ENCODE results near the gene RHOT1. TPM values are rescaled to one million over a fixed set of nuclear protein-coding genes. Genes with fewer than 3 reads are reported as not detected.

The RHOT1 gene
- total RNA-seq, 1 donor from 2014 or later, result 17.2 TPM

DNA sequence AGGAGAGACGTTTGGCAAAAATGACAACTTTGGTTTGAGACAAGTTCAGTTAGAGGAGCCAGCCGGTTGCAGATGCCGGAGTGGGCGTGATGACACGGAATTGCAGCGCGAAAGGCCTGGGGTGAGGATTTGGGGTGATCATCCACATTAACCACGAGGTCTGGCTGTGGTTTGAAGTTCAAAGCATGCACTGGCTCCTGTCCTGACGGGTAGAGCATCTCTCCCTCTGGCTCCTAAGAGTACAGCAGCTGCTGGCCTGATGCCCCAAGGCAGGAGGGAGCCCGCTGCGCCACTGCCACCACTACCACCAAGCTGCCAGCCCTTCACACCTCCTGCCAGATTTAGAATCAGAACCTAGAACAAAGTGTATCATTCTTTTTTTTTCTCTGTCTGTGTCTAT lies 127.1 kb downstream of the RHOT1 start:
- intact Hi-C loops (cut with DNase I), result no loop called here
- DNase-seq (ENCODE audit: low spot score in 2 of 2), result no peak
- Histone ChIP-seq H3K9me3 (no peaks in the 10 kb centered on the region), H3K27ac (no peak overlapping the region), H3K4me3 (no peak overlapping the region), H3K27me3 (peaks cover 13% of the 10 kb centered on the region), H3K4me1 (peaks cover 7 to 19% of the 10 kb centered on the region in 2 donors), H3K36me3 (no peaks in the 10 kb centered on the region)
- TF ChIP-seq, protein P1, sequence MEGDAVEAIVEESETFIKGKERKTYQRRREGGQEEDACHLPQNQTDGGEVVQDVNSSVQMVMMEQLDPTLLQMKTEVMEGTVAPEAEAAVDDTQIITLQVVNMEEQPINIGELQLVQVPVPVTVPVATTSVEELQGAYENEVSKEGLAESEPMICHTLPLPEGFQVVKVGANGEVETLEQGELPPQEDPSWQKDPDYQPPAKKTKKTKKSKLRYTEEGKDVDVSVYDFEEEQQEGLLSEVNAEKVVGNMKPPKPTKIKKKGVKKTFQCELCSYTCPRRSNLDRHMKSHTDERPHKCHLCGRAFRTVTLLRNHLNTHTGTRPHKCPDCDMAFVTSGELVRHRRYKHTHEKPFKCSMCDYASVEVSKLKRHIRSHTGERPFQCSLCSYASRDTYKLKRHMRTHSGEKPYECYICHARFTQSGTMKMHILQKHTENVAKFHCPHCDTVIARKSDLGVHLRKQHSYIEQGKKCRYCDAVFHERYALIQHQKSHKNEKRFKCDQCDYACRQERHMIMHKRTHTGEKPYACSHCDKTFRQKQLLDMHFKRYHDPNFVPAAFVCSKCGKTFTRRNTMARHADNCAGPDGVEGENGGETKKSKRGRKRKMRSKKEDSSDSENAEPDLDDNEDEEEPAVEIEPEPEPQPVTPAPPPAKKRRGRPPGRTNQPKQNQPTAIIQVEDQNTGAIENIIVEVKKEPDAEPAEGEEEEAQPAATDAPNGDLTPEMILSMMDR (IDR thresholded peaks at IDR 0.05), result no peak

DNA sequence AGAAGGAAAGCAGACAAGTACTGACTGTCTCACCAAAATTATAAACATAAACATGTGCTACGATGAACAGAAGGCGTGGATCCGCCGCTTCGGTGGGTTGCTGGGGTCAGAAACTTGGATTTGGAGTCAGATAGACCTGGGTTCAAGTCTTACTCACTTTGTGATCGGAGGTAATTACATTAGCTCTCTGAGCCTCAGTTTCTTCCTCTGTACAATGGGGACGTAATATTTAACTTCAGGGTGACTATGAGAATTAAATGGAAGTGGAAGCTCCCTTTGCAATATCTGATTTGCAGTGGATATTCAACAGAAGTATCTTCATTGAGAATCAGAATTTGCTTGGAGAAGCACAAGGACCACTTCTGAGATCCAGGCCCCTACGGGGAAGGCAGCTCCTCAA lies 129.5 kb downstream of the RHOT1 start:
- no peak for DNase-seq (ENCODE audit: low spot score in 2 of 2)
- H3K4me3 ChIP-seq, result no peak overlapping the region
- no peaks in the 10 kb centered on the region for H3K9me3 ChIP-seq
- H3K27me3 ChIP-seq, result peaks cover 11% of the 10 kb centered on the region
- no peak overlapping the region for H3K27ac ChIP-seq
- TF ChIP-seq, protein P1 (IDR thresholded peaks at IDR 0.05), result no peak
- intact Hi-C loops (cut with DNase I), result no loop called here
- H3K4me1 ChIP-seq, result peaks cover 5 to 8% of the 10 kb centered on the region in 2 donors
- no peaks in the 10 kb centered on the region for H3K36me3 ChIP-seq

DNA sequence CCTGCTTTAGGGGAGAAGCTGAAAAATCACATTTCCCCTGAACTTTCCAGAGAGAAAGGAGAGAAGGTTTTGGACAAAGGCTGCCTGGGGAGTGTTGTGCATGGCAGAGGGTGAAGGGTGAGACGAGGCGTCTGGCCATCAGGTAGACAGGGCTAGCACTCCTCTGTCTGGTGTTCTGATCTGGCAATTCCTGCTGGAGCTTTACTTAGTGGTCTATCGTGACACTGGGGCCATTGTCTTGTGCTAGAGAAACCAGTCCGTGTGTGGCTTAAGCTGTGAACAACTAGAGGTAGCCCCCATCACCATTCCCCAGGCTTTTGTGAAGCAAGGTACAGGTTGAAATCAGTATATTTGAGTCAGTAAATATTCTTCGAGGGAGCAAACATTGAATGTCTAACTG lies 131.8 kb downstream of the RHOT1 start:
- Histone ChIP-seq H3K4me3 (no peak overlapping the region), H3K27me3 (no peaks in the 10 kb centered on the region), H3K36me3 (no peaks in the 10 kb centered on the region), H3K27ac (no peak overlapping the region), H3K4me1 (no peaks in the 10 kb centered on the region), H3K9me3 (no peaks in the 10 kb centered on the region)
- TF ChIP-seq, protein P1 (IDR thresholded peaks at IDR 0.05), result no peak
- intact Hi-C loops (cut with DNase I), result no loop called here
- DNase-seq (ENCODE audit: low spot score in 2 of 2), result no peak

DNA sequence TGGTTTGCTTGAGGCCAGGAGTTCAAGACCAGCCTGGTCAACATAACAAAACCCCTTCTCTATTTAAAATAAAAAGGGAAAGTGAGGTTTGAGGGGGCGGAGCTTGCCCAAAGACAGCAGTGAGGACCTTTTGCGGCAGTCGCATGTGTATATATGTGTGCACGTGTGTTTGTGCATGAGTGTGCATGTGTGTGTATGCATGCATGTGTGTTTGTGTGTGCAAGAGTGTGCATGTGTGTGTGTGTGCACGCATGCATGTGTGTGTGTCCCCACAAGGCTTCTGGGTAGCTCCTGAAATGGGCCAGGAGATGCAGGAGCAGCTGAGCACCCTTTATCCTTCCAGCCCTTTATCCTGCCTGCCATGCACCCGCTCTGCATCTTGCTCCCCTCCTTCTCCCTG lies 132.3 kb downstream of the RHOT1 start:
- intact Hi-C loops (cut with DNase I), result no loop called here
- no peaks in the 10 kb centered on the region for H3K27me3 ChIP-seq
- H3K4me3 ChIP-seq, result no peak overlapping the region
- no peaks in the 10 kb centered on the region for H3K4me1 ChIP-seq
- no peak for DNase-seq (ENCODE audit: low spot score in 2 of 2)
- TF ChIP-seq, protein P1 (IDR thresholded peaks at IDR 0.05), result no peak
- no peak overlapping the region for H3K27ac ChIP-seq
- no peaks in the 10 kb centered on the region for H3K9me3 ChIP-seq
- H3K36me3 ChIP-seq, result no peaks in the 10 kb centered on the region

Other genes starting within 250 kb of the RHOT1 start
- gene UTP6, start 240.8 kb upstream of the RHOT1 start, total RNA-seq, result 64.3 TPM
- 6.5 TPM for gene SUZ12, start 205.5 kb upstream of the RHOT1 start, total RNA-seq
- 0.75 TPM for gene LRRC37B, start 135.1 kb upstream of the RHOT1 start, total RNA-seq
- not detected for gene RHBDL3, start 123.3 kb downstream of the RHOT1 start, total RNA-seq
- gene C17orf75, start 199.7 kb downstream of the RHOT1 start, total RNA-seq, result 15.5 TPM
- 94.2 TPM for gene ZNF207, start 207.7 kb downstream of the RHOT1 start, total RNA-seq

Data from ascending aorta (tissue), 2 donors.